ENCODE results near the gene IRGC.

IRGC gene

GRCh38 chr19:43726736-43727592 is 11.1 kb downstream of the IRGC start:
- DNase-seq, result no peak

GRCh38 chr19:43727593-43727853 is 11.6 kb downstream of the IRGC start:
- no peak for DNase-seq

- DNase-seq, result no peak
These were observed 14.0 kb downstream of the IRGC start for GRCh38 chr19:43729919-43730318.

- DNase-seq, result no peak
These were observed 15.5 kb downstream of the IRGC start for GRCh38 chr19:43731346-43731745.

GRCh38 chr19:43731846-43732245 is 16.0 kb downstream of the IRGC start:
- DNase-seq, result no peak

GRCh38 chr19:43735013-43735412 is 19.1 kb downstream of the IRGC start:
- no peak for DNase-seq

GRCh38 chr19:43735957-43736356 is 20.1 kb downstream of the IRGC start:
- DNase-seq, result no peak

GRCh38 chr19:43738780-43739211 is 22.9 kb downstream of the IRGC start:
- DNase-seq, result no peak

- DNase-seq, result no peak
These were observed 23.8 kb downstream of the IRGC start for GRCh38 chr19:43739439-43740235.

- no peak for DNase-seq
These were observed 25.4 kb downstream of the IRGC start for GRCh38 chr19:43741075-43741825.

- DNase-seq, result no peak
These were observed 27.2 kb downstream of the IRGC start for GRCh38 chr19:43743059-43743458.

GRCh38 chr19:43747557-43748204 is 31.8 kb downstream of the IRGC start:
- DNase-seq, result peak; percentile 33

- no peak for DNase-seq
These were observed 32.3 kb downstream of the IRGC start for GRCh38 chr19:43748205-43748594.

GRCh38 chr19:43748685-43749084 is 32.8 kb downstream of the IRGC start:
- no peak for DNase-seq

- no peak for DNase-seq
These were observed 33.3 kb downstream of the IRGC start for GRCh38 chr19:43749152-43749551.

- DNase-seq, result no peak
These were observed 34.0 kb downstream of the IRGC start for GRCh38 chr19:43749898-43750297.

GRCh38 chr19:43751466-43752220 is 35.8 kb downstream of the IRGC start:
- DNase-seq, result peak; percentile 49

GRCh38 chr19:43752287-43752875 is 36.5 kb downstream of the IRGC start:
- DNase-seq, result peak; percentile 61

- DNase-seq, result no peak
These were observed 38.3 kb downstream of the IRGC start for GRCh38 chr19:43754253-43754502.

GRCh38 chr19:43754503-43755255 is 38.8 kb downstream of the IRGC start, which contains the start of gene SMG9:
Gene SMG9, minus strand, starts transcription at chr19:43754962. Its CDS starts 4,221 bp downstream, at chr19:43750741.
- peak; percentile 99 for DNase-seq

GRCh38 chr19:43755256-43755801 is 39.5 kb downstream of the IRGC start:
- peak; percentile 93 for DNase-seq

Data from activated CD4-positive, alpha-beta T cell treated with anti-CD3 and anti-CD28 coated beads, Interleukin-10, Interleukin-2, amounts not matched to agents 100 ng/mL and 50 ng/mL, durations not matched to agents 16 hours and 8 hours (primary cell).